IPS DF 6.9 (cell line): Measurements from ENCODE around the gene ZPBP2.
"Not testable (repeated sequence)": the region's sequence is repeated elsewhere in the genome, so short reads cannot be mapped to it uniquely, and the experiment has no call there.

ENCODE experiments used
- DNase-seq: peaks from one replicate; pipeline ENCODE4 v3.0.0-alpha.2; 2013; ENCODE audit warnings: low read depth, low spot score
- H3K27ac ChIP-seq: one replicate; pipeline ENCODE4 v1.5.1; 2013; ENCODE audit warnings: low read length, control low read depth
- H3K27me3 ChIP-seq: 2 replicates; pipeline ENCODE4 v1.6.1; 2013; ENCODE audit warnings: mild to moderate bottlenecking, low read length; ENCODE audit not compliant: control insufficient read depth, insufficient read depth
- H3K36me3 ChIP-seq: 2 replicates; pipeline ENCODE4 v1.6.1; 2013; ENCODE audit warnings: low read length; ENCODE audit not compliant: control insufficient read depth, insufficient read depth
- H3K4me1 ChIP-seq: 2 replicates; pipeline ENCODE4 v1.6.1; 2013; ENCODE audit warnings: low read length; ENCODE audit not compliant: control insufficient read depth, insufficient read depth
- H3K4me3 ChIP-seq: 2 replicates; pipeline ENCODE4 v1.5.1; 2013; ENCODE audit warnings: mild to moderate bottlenecking, low read length
- H3K9me3 ChIP-seq: 2 replicates; pipeline ENCODE4 v1.6.1; 2013; ENCODE audit warnings: low read length, inconsistent platforms; ENCODE audit not compliant: control insufficient read depth, insufficient read depth
- WGBS: extraction: QIAGEN DNeasy Blood & Tissue Kit; methylation state at CpG from one replicate; pipeline ENCODE4 v1.1.7; 2013; ENCODE audit warnings: mixed read lengths, missing lambda C conversion rate; ENCODE audit not compliant: insufficient read length, insufficient coverage; 5-methylcytosine and 5-hydroxymethylcytosine counted together

Gene ZPBP2

GRCh38 chr17:39835038-39835786 is 32.8 kb upstream of the ZPBP2 start:
- H3K27me3 ChIP-seq = no peaks in the 10 kb centered on the region
- WGBS = no CpG with 5 or more reads among the region's 17 CpGs
- H3K27ac ChIP-seq = no peak overlapping the region
- H3K9me3 ChIP-seq = no peaks in the 10 kb centered on the region
- DNase-seq = peak; percentile 13
- no peak overlapping the region for H3K4me3 ChIP-seq
- H3K36me3 ChIP-seq = no peaks in the 10 kb centered on the region
- no peaks in the 10 kb centered on the region for H3K4me1 ChIP-seq

GRCh38 chr17:39836117-39836516 is 31.9 kb upstream of the ZPBP2 start:
- no peaks in the 10 kb centered on the region for H3K4me1 ChIP-seq
- no peaks in the 10 kb centered on the region for H3K27me3 ChIP-seq
- H3K9me3 ChIP-seq = no peaks in the 10 kb centered on the region
- DNase-seq = no peak
- WGBS = no CpG with 5 or more reads among the region's 6 CpGs
- no peak overlapping the region for H3K4me3 ChIP-seq
- H3K36me3 ChIP-seq = no peaks in the 10 kb centered on the region
- no peak overlapping the region for H3K27ac ChIP-seq

- Histone ChIP-seq H3K9me3 (no peaks in the 10 kb centered on the region), H3K27me3 (no peaks in the 10 kb centered on the region), H3K27ac (no peak overlapping the region), H3K4me3 (no peak overlapping the region), H3K36me3 (no peaks in the 10 kb centered on the region), H3K4me1 (no peaks in the 10 kb centered on the region)
- no CpG with 5 or more reads among the region's 1 CpG for WGBS
- DNase-seq = no peak
Observed at GRCh38 chr17:39838057-39838456, 29.9 kb upstream of the ZPBP2 start.

- WGBS = no CpG with 5 or more reads among the region's 1 CpG
- no peak for DNase-seq
- no peaks in the 10 kb centered on the region for H3K36me3 ChIP-seq
- no peak overlapping the region for H3K4me3 ChIP-seq
- H3K27ac ChIP-seq = no peak overlapping the region
- H3K27me3 ChIP-seq = no peaks in the 10 kb centered on the region
- no peaks in the 10 kb centered on the region for H3K9me3 ChIP-seq
- no peaks in the 10 kb centered on the region for H3K4me1 ChIP-seq
Observed at GRCh38 chr17:39838784-39839183, 29.2 kb upstream of the ZPBP2 start.

DNA sequence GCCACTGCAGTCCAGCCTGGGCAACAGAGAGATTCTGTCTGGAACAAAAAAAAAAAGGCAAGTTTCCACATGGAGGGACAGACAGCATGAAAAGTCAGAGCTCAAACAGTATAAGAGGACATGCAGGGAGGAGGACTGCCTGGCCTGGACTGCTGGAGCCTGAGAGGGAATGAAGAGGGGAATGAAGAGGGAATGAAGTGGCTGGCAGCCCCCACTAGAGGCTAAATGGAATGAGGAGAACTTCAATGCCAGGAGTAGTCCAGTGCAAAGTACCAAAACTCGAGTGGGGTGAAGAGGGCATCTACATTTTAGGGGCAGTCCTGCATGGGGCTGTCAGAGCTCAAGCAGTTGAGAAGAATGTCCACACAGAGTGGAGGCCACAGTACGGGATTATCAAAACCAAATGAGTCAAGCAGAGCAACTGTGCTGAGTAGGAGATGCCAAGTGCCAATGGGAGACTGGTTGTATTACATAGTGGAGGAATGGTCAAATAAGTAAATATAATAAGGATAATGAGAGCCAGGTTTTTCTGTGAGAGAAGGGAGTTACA is 26.8 kb upstream of the ZPBP2 start:
- no CpG with 5 or more reads among the region's 2 CpGs for WGBS
- no peaks in the 10 kb centered on the region for H3K27me3 ChIP-seq
- DNase-seq = no peak
- H3K4me3 ChIP-seq = no peak overlapping the region
- H3K27ac ChIP-seq = no peak overlapping the region
- no peaks in the 10 kb centered on the region for H3K36me3 ChIP-seq
- no peaks in the 10 kb centered on the region for H3K4me1 ChIP-seq
- no peaks in the 10 kb centered on the region for H3K9me3 ChIP-seq

DNA sequence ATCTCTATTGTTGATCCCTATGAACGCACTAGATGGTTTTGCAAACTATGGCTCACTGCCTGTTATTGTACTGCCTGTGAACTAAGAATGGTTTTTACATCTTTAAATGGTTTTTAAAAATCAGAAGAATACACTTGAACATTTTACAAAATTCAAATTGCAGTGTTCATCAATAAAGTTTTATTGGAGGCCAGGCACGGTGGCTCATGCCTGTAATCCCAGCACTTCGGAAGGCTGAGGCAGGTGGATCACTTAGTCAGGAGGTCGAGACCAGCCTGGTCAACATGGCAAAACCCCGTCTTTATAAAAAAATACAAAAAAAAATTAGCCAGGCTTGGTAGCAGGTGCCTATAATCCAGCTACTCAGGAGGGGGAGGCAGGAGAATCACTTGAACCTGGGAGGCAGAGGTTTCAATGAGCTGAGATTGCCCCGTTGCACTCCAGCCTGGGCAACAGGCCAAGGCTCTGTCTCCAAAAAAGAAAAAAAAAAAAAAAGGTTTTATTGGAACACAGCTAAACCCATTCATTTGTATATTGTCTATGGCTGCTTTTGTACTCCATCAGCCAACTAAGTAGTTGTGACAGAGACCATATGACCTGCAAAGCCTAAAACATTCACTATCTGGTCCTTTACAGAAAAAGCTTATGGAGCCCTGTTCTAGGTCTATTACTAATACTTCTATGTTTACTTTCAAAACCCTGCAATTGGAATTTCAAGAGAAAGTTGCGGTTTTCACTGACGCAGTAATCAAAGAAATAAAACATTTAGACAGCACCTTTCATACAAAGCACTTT is 22.8 kb upstream of the ZPBP2 start:
- Histone ChIP-seq H3K4me1 (no peaks in the 10 kb centered on the region), H3K4me3 (no peak overlapping the region), H3K36me3 (no peaks in the 10 kb centered on the region), H3K27ac (no peak overlapping the region), H3K27me3 (no peaks in the 10 kb centered on the region), H3K9me3 (no peaks in the 10 kb centered on the region)
- WGBS = no CpG with 5 or more reads among the region's 8 CpGs
- DNase-seq = no peak

DNA sequence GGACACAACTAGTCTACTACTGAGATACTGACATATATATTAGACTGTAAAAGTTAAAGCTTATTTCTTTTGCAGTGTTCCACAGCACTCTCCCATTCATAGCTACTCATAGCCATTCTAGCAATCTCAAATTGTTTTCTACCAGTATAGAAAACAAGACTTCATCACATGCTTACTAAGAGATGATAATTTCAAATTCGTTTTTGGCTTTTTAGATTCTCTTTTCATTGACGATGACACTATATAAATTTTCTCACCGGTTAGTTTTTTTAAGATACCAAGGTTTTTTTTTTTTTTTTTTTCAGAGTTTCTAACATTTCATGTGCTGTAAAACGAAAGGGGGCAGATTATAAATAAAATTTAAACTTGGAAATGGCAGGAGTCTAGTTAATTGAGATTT is 21.8 kb upstream of the ZPBP2 start:
- no CpG with 5 or more reads among the region's 4 CpGs for WGBS
- H3K36me3 ChIP-seq = no peaks in the 10 kb centered on the region
- no peak overlapping the region for H3K27ac ChIP-seq
- H3K4me3 ChIP-seq = no peak overlapping the region
- DNase-seq = no peak
- H3K27me3 ChIP-seq = no peaks in the 10 kb centered on the region
- no peaks in the 10 kb centered on the region for H3K9me3 ChIP-seq
- no peaks in the 10 kb centered on the region for H3K4me1 ChIP-seq

DNA sequence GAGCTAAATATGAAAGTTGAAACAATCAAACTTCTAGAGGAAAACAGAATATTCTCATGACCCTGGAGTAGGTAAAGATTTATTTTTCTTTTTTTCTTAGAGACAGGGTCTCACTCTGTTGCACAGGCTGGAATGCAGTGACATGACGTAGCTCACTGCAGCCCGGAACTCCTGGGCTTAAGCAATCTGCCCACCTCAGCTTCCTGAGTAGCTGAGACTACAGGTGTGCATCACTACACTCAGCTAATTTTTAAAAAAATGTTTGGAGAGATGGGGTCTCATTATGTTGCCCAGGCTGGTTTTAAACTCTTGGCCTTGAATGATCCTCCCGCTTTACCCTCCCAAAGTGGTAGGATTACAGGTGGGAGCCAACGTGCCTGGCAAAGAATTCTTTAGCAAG is 19.4 kb upstream of the ZPBP2 start:
- DNase-seq = no peak
- H3K27ac ChIP-seq = no peak overlapping the region

DNA sequence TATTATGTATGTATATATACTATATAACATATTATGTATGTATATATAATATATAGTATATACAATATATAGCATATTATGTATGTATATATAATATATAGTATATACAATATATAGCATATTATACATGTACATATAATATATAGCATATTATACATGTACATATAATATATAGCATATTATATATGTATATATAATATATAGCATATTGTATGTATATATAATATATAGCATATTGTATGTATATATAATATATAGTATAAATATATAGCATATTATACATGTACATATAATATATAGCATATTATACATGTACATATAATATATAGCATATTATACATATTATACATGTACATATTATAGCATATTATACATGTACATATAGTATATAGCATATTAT is 17.8 kb upstream of the ZPBP2 start:
- H3K36me3 ChIP-seq, DNase-seq, H3K4me3 ChIP-seq, H3K27me3 ChIP-seq, H3K9me3 ChIP-seq, H3K4me1 ChIP-seq, H3K27ac ChIP-seq: not testable (repeated sequence)

More for the DNA sequence above, 19.4 kb upstream of the ZPBP2 start:
- H3K9me3 ChIP-seq = no peaks in the 10 kb centered on the region
- H3K4me3 ChIP-seq = no peak overlapping the region
- no CpG with 5 or more reads among the region's 4 CpGs for WGBS
- no peaks in the 10 kb centered on the region for H3K27me3 ChIP-seq
- H3K36me3 ChIP-seq = no peaks in the 10 kb centered on the region
- H3K4me1 ChIP-seq = no peaks in the 10 kb centered on the region

- no peak overlapping the region for H3K4me3 ChIP-seq
- no peaks in the 10 kb centered on the region for H3K4me1 ChIP-seq
- DNase-seq = no peak
- no peak overlapping the region for H3K27ac ChIP-seq
- WGBS = 100% methylated on average over 2 of the region's 3 CpGs
- H3K36me3 ChIP-seq = no peaks in the 10 kb centered on the region
- H3K27me3 ChIP-seq = no peaks in the 10 kb centered on the region
- no peaks in the 10 kb centered on the region for H3K9me3 ChIP-seq
Observed at GRCh38 chr17:39852239-39852638, 15.8 kb upstream of the ZPBP2 start.
